Central memory CD4-positive, alpha-beta T cell (primary cell): Measurements from ENCODE around the gene SMIM32.

Experiments used
- DNase-seq: peaks from one replicate; pipeline ENCODE4 v3.0.0; 2022

Gene SMIM32

GRCh38 chr5:136206361-136206760 lies 13.4 kb upstream of the SMIM32 start:
- no peak for DNase-seq

GRCh38 chr5:136205941-136206340 lies 13.0 kb upstream of the SMIM32 start:
- DNase-seq: no peak

- no peak for DNase-seq
Measured at GRCh38 chr5:136205061-136205702, 12.2 kb upstream of the SMIM32 start.

GRCh38 chr5:136203303-136203922 lies 10.5 kb upstream of the SMIM32 start:
- no peak for DNase-seq

GRCh38 chr5:136202469-136203205 lies 9.7 kb upstream of the SMIM32 start:
- DNase-seq: no peak

GRCh38 chr5:136201870-136202269 lies 8.9 kb upstream of the SMIM32 start:
- no peak for DNase-seq

GRCh38 chr5:136200761-136201160 lies 7.8 kb upstream of the SMIM32 start:
- no peak for DNase-seq

- no peak for DNase-seq
Measured at GRCh38 chr5:136200130-136200529, 7.2 kb upstream of the SMIM32 start.

- no peak for DNase-seq
Measured at GRCh38 chr5:136199408-136199807, 6.4 kb upstream of the SMIM32 start.

- DNase-seq: no peak
Measured at GRCh38 chr5:136198453-136198852, 5.5 kb upstream of the SMIM32 start.

- DNase-seq: no peak
Measured at GRCh38 chr5:136197462-136198142, 4.6 kb upstream of the SMIM32 start.

- DNase-seq: no peak
Measured at GRCh38 chr5:136195971-136196820, 3.2 kb upstream of the SMIM32 start.

GRCh38 chr5:136194576-136194975 lies 1.6 kb upstream of the SMIM32 start:
- DNase-seq: no peak

GRCh38 chr5:136193322-136193935 lies 467 bp upstream of the SMIM32 start:
- no peak for DNase-seq

- DNase-seq: no peak
Measured at GRCh38 chr5:136192015-136192525, 892 bp downstream of the SMIM32 start.

GRCh38 chr5:136191304-136192014 lies 1.5 kb downstream of the SMIM32 start:
- DNase-seq: no peak

- no peak for DNase-seq
Measured at GRCh38 chr5:136190904-136191303, 2.1 kb downstream of the SMIM32 start.

GRCh38 chr5:136190091-136190720 lies 2.8 kb downstream of the SMIM32 start:
- DNase-seq: no peak

GRCh38 chr5:136188859-136189258 lies 4.1 kb downstream of the SMIM32 start:
- DNase-seq: no peak

- no peak for DNase-seq
Measured at GRCh38 chr5:136186796-136187195, 6.2 kb downstream of the SMIM32 start.
